HEK293 (cell line): ENCODE results near the gene PPP1R9B.

Source experiments
- CTCF ChIA-PET: fragments of 350-600 bp; formaldehyde crosslinking; extraction: SDS; loops from one replicate; lab custom pipeline; 2021; ENCODE audit warnings: antibody characterized with exemption; lab: Yijun Ruan, JAX
- POLR2A ChIA-PET: fragments of 300-600 bp; formaldehyde crosslinking; extraction: SDS; loops from one replicate; lab custom pipeline; 2020; ENCODE audit warnings: antibody characterized with exemption, inconsistent platforms; lab: Yijun Ruan, JAX
- H3K27ac ChIP-seq: fragments of 200-500 bp; sonication (Bioruptor generic); 2 replicates; pipeline ENCODE4 v1.5.1; 2014; ENCODE audit warnings: low read depth, low read length, control low read depth, inconsistent platforms; ENCODE audit errors: extremely low read depth
- H3K36me3 ChIP-seq, 2 experiments: fragments of 200-500 bp in 1 of 2; sonication (Bioruptor generic) in 1 of 2; 1 replicate in 1 of 2; 2 replicates in 1 of 2; pipeline ENCODE4 v1.5.1; 2014 to 2017; ENCODE audit warnings: inconsistent platforms in 2 of 2, low read length in 2 of 2; ENCODE audit not compliant: control insufficient read depth in 2 of 2, insufficient read depth in 1 of 2
- H3K4me1 ChIP-seq: fragments of 200-500 bp; sonication (Bioruptor generic); 2 replicates; pipeline ENCODE4 v1.5.1; 2014; ENCODE audit warnings: mild to moderate bottlenecking, low read length, inconsistent platforms; ENCODE audit not compliant: control insufficient read depth, insufficient read depth
- H3K4me3 ChIP-seq: 2 replicates; pipeline ENCODE4 v1.5.1; 2011; ENCODE audit warnings: low read depth, mild to moderate bottlenecking, control low read depth, low read length, moderate library complexity
- H3K9me3 ChIP-seq: fragments of 200-500 bp; sonication (Bioruptor generic); 2 replicates; pipeline ENCODE4 v1.5.1; 2014; ENCODE audit warnings: low read depth, low read length, inconsistent platforms; ENCODE audit not compliant: control insufficient read depth, insufficient read depth
- BCL11A ChIP-seq: fragments of 450-650 bp; formaldehyde crosslinking; IDR thresholded peaks from 2 replicates; pipeline ENCODE4 v1.5.1; 2016; ENCODE audit warnings: low read depth, missing biosample characterization, missing genetic modification characterization
- BCL11B ChIP-seq: fragments of 450-650 bp; formaldehyde crosslinking; IDR thresholded peaks from 2 replicates; pipeline ENCODE4 v1.5.1; 2016; ENCODE audit warnings: low read depth, missing biosample characterization, missing genetic modification characterization
- ELK4 ChIP-seq: IDR thresholded peaks from 2 replicates; pipeline ENCODE4 v1.6.1; 2011; ENCODE audit warnings: mild to moderate bottlenecking, low read depth, low read length, borderline replicate concordance
- SETDB1 ChIP-seq: IDR thresholded peaks from one replicate; pipeline ENCODE4 v1.6.1; 2017; ENCODE audit warnings: mild to moderate bottlenecking, low read length, moderate library complexity, mixed read lengths; ENCODE audit not compliant: insufficient read length
- SP3 ChIP-seq: fragments of 450-650 bp; formaldehyde crosslinking; IDR thresholded peaks from 2 replicates; pipeline ENCODE4 v1.5.1; 2016; ENCODE audit warnings: missing biosample characterization, missing genetic modification characterization
- WT1 ChIP-seq: fragments of 450-650 bp; formaldehyde crosslinking; IDR thresholded peaks from 2 replicates; pipeline ENCODE4 v1.5.1; 2016; ENCODE audit warnings: missing biosample characterization, missing genetic modification characterization
- ZIC2 ChIP-seq: fragments of 450-650 bp; formaldehyde crosslinking; IDR thresholded peaks from 2 replicates; pipeline ENCODE4 v1.5.1; 2016; ENCODE audit warnings: missing biosample characterization, missing genetic modification characterization
- ZNF121 ChIP-seq: fragments of 450-650 bp; formaldehyde crosslinking; IDR thresholded peaks from 2 replicates; pipeline ENCODE4 v1.5.1; 2016; ENCODE audit warnings: missing biosample characterization, missing genetic modification characterization
- ZNF341 ChIP-seq: fragments of 450-650 bp; formaldehyde crosslinking; IDR thresholded peaks from 2 replicates; pipeline ENCODE4; 2016; ENCODE audit warnings: low read depth, missing biosample characterization, missing genetic modification characterization
- ZNF394 ChIP-seq: fragments of 450-650 bp; formaldehyde crosslinking; IDR thresholded peaks from 2 replicates; pipeline ENCODE4 v1.5.1; 2016; ENCODE audit warnings: missing biosample characterization, missing genetic modification characterization, mild to moderate bottlenecking, moderate library complexity, borderline replicate concordance
- ZNF501 ChIP-seq: fragments of 450-650 bp; formaldehyde crosslinking; IDR thresholded peaks from 2 replicates; pipeline ENCODE4 v1.5.1; 2016; ENCODE audit warnings: missing biosample characterization, missing genetic modification characterization
- ZNF518A ChIP-seq: fragments of 450-650 bp; formaldehyde crosslinking; conservative IDR thresholded peaks from 2 replicates; pipeline ENCODE4 v1.5.1; 2016; ENCODE audit warnings: low read depth, missing biosample characterization, missing genetic modification characterization
- ZNF530 ChIP-seq: fragments of 450-650 bp; formaldehyde crosslinking; IDR thresholded peaks from 2 replicates; pipeline ENCODE4 v1.5.1; 2016; ENCODE audit warnings: low read depth, missing biosample characterization, missing genetic modification characterization
- ZNF548 ChIP-seq: fragments of 450-650 bp; formaldehyde crosslinking; IDR thresholded peaks from 2 replicates; pipeline ENCODE4 v1.5.1; 2016; ENCODE audit warnings: missing biosample characterization, missing genetic modification characterization
- ZNF624 ChIP-seq: fragments of 450-650 bp; formaldehyde crosslinking; IDR thresholded peaks from 2 replicates; pipeline ENCODE4 v1.5.1; 2017; ENCODE audit warnings: missing biosample characterization, missing genetic modification characterization
- ZNF626 ChIP-seq: fragments of 450-650 bp; sonication (Bioruptor Pico); formaldehyde crosslinking; IDR thresholded peaks from 2 replicates; pipeline ENCODE4 v1.5.1; 2018; ENCODE audit warnings: missing biosample characterization, missing genetic modification characterization, inconsistent platforms
- ZNF664 ChIP-seq: fragments of 450-650 bp; formaldehyde crosslinking; IDR thresholded peaks from 2 replicates; pipeline ENCODE4 v1.5.1; 2016; ENCODE audit warnings: missing biosample characterization, missing genetic modification characterization
- ZNF776 ChIP-seq: fragments of 450-650 bp; formaldehyde crosslinking; IDR thresholded peaks from 2 replicates; pipeline ENCODE4 v1.5.0; 2017; ENCODE audit warnings: missing biosample characterization, missing genetic modification characterization, borderline replicate concordance

Gene PPP1R9B

GRCh38 chr17:50194934-50195865 lies 44.7 kb upstream of the PPP1R9B start (continued):
- no peak for TF ChIP-seq SP3 (tag by site-specific recombination)

- TF ChIP-seq ZIC2 (tag by site-specific recombination) (0 out of 2 replicates have a peak, but pooled peaks have one; percentile 7), SETDB1 (no peak), WT1 (no peak)
- Histone ChIP-seq H3K27ac (no peak overlapping the region), H3K4me3 (no peak overlapping the region), H3K36me3 (peaks cover 0 to 66% of the 10 kb centered on the region in 2 experiments; a peak in 1 of 3 replicates), H3K9me3 (no peaks in the 10 kb centered on the region), H3K4me1 (no peaks in the 10 kb centered on the region)
- CTCF ChIA-PET: interaction anchor here (0.5 to 5.5 kb wide), 3 partner anchors 24 to 56 kb away, joined by 3 to 174 read pairs (median 3); partner anchors contain the start of gene SGCA
- POLR2A ChIA-PET: no interaction called here
Measured at GRCh38 chr17:50194140-50194933, 43.9 kb upstream of the PPP1R9B start.

- TF ChIP-seq ZNF776 (tag by site-specific recombination) (no peak), ZIC2 (tag by site-specific recombination) (peak; percentile 82), ZNF518A (tag by site-specific recombination) (no peak)
- peaks cover 0 to 80% of the 10 kb centered on the region in 2 experiments; a peak in 1 of 3 replicates for H3K36me3 ChIP-seq
- H3K27ac ChIP-seq: no peak overlapping the region
- CTCF ChIA-PET: interaction anchor here (0.6 to 3.4 kb wide), 4 partner anchors 8 to 30 kb away, joined by 3 to 12 read pairs (median 5); partner anchors contain the start of gene COL1A1
- H3K4me3 ChIP-seq: no peak overlapping the region
- no peaks in the 10 kb centered on the region for H3K4me1 ChIP-seq
- POLR2A ChIA-PET: interaction anchor here (0.6 kb wide), 1 partner anchor 36 kb away, joined by 6 read pairs; no protein-coding TSS in a partner anchor
- no peaks in the 10 kb centered on the region for H3K9me3 ChIP-seq
Measured at GRCh38 chr17:50192618-50193291, 42.3 kb upstream of the PPP1R9B start.

GRCh38 chr17:50192144-50192617 lies 41.7 kb upstream of the PPP1R9B start:
- POLR2A ChIA-PET: no interaction called here
- TF ChIP-seq BCL11A (no peak), ZNF121 (no peak), ELK4 (no peak), ZNF530 (tag by site-specific recombination) (no peak), ZNF394 (tag by site-specific recombination) (no peak), ZNF624 (tag by site-specific recombination) (no peak), BCL11B (tag by site-specific recombination) (no peak), ZNF626 (no peak), ZNF664 (tag by site-specific recombination) (no peak), ZNF341 (tag by site-specific recombination) (no peak), ZNF548 (tag by site-specific recombination) (no peak), ZNF501 (tag by site-specific recombination) (no peak)

More at GRCh38 chr17:50192144-50192617, 41.7 kb upstream of the PPP1R9B start:
- Histone ChIP-seq H3K36me3 (peaks cover 0 to 81% of the 10 kb centered on the region in 2 experiments; a peak in 1 of 3 replicates), H3K4me1 (no peaks in the 10 kb centered on the region), H3K9me3 (no peaks in the 10 kb centered on the region), H3K4me3 (no peak overlapping the region), H3K27ac (no peak overlapping the region)
- CTCF ChIA-PET: interaction anchor here (2.5 to 3.4 kb wide), 2 partner anchors 9 to 14 kb away, joined by 6 to 12 read pairs; partner anchors contain the start of gene COL1A1
